NCI-H2107 treated with DMSO at 0.1 percent for 48 hours (cell line): ENCODE data around the gene ABCA3.
"Not testable (repeated sequence)": the region's sequence is repeated elsewhere in the genome, so short reads cannot be mapped to it uniquely, and the experiment has no call there.

Experiments
- DNase-seq: peaks from one replicate; lab custom pipeline; 2025; ENCODE audit not compliant: unreplicated experiment; lab: John Stamatoyannopoulos, UW

The ABCA3 gene

DNA sequence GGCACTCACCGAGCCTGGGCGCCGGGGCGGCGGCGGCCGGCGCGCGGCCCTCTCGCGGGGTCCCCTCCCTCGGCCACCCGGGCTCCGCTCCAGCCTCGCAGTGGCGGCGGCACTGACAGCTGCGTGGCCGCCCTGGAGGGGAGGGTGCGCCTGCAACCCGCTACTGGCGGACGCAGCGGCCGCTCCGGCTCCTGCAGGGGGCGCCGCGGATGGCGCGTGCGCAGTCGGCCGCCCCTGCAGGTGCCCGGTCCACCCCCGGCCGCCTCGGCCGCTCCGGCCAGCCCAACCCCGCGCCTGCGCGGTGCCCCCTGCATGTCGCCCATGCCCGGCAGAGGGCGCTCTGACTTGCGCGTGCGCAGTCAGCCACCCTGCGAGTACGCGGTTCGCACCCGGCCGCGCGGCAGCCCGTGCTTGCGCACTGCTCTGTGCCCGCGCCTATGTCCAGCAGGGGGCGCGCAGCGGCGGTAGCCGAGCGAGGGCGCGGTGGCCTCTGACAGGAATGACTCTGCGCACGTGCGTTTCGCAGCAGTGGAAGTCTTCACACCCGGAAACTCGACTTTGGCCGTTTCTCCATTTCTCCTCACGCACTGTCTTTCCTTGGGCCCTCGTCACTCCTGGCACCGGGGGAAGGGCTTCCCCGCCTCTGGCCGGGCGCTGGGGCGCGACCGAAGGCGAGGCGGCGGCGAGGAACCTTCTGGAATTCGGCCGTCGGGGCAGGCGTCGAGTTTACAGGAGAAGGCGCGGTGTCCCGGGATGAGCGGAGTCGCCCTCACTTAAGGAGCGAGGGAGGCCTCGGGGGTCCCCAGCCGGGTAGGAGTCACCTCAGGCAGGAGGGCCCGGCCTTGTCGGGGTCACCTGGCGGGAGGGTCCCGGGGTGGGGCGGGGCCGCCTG, at the start of gene ABCA3:
TSS of gene ABCA3 (minus strand) at position 165 of the 892 bp plus-strand sequence. CDS start 14,262 bp downstream, outside the sequence.
- peak; percentile 76 for DNase-seq

DNA sequence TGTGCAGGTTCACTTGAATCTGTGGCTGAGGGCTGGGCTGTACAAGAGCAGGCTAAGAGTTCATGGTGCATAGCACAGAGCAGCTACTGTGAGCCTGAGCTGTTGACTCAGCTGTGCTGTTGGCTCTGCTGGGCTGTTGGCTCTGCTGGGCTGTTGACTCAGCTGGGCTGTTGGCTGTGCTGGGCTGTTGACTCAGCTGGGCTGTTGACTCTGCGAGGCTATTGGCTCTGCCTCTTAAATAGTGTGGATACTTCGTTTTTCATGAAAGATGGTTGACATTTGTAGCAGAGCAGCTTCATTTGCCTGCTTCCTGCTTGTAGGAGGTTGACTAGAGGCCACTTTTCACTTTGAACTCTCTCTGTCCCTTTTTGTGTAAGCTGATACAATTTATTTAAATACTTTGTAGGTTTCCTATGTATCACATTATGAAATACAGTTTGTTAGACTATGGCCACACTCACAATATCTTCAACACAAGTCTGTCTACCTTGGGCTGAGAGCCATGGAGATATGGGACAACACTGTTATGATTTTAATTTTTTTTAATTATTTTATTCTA, 48.4 kb upstream of the ABCA3 start:
- DNase-seq = no peak

DNA sequence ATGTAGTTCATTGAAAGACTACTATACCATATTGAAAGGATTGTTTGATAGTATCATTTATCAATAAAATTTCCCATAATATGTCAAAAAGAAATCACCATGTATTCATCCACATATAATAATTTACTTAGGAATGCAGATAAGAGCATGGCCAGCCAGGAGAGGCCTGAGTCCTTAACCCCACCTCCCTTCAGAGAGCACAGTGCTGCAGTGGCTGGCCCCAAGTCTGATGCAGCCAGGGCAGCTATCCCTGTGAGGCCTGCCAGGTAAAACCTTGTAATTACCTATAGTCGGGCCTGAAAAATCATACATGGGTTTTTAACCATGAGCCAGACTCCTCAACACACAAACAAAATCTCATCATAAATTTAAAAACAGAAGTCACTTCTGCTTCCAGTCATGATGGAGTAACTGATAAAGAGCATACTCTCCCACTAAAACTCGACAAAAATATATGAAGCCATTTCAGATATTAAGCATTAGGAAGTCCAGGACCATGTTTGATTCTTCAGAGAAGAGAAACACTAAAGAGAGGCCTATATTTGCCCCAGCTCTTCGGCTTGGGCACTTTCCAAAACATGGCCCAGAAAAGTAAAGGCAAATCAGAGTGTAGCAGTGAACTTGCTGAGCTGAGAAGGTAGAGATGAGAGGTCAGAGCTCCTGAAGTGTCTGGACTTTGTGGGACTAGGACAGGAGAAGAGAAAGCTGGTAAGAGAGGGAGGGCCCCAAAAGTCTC, 47.8 kb upstream of the ABCA3 start:
- no peak for DNase-seq

GRCh38 chr16:2386990-2387389, 46.5 kb upstream of the ABCA3 start:
- DNase-seq = no peak

DNA sequence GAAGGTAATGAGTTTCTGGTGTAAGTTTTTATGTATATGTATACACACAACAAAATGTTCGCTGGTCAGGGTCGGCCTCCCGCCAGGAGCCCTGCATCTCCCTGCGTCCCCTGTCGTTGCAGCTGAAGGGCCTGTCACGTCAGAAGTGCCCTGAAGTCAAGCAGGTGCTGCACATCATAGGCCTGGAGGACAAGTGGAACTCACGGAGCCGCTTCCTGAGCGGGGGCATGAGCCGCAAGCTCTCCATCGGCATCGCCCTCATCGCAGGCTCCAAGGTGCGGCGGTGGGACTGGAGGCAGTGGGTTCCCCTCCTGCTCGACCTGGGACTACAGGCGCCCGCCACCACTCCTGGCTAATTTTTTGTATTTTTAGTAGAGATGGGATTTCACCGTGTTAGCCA, 45.5 kb upstream of the ABCA3 start:
- not testable (repeated sequence) for DNase-seq

DNA sequence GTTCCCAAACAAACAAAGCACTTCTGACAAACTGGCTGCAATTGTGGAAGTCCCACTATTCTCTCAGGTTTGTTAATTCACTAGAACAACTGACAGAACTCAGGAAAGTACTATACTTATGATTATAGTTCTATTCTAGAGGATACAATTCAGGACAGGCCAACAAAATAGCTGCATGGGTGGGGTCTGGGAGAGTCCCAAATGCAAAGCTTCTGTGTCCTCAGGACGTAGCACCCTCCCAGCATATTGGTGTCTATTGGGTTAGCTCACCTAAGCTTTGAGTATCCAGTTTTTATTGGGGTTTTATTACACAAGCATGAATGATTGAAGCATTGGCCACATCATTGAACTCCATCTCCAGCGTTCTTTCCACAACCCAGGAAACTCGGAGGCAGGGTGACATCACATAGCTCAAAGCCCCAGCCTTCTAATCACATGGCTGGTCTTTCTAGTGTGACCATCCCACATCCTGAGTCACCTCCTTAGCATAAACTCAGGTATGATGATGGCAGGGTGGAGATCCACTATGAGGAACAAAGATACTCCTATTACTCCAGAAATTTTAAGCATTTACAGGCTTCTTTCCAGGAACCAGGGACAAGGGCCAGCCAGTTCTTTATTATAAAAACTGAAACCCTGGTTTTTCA, 44.8 kb upstream of the ABCA3 start:
- DNase-seq = no peak

- DNase-seq = no peak
Observed at GRCh38 chr16:2384426-2384825, 43.9 kb upstream of the ABCA3 start.

GRCh38 chr16:2383501-2383900, 43.0 kb upstream of the ABCA3 start:
- no peak for DNase-seq

GRCh38 chr16:2374644-2375043, 34.1 kb upstream of the ABCA3 start:
- no peak for DNase-seq

DNA sequence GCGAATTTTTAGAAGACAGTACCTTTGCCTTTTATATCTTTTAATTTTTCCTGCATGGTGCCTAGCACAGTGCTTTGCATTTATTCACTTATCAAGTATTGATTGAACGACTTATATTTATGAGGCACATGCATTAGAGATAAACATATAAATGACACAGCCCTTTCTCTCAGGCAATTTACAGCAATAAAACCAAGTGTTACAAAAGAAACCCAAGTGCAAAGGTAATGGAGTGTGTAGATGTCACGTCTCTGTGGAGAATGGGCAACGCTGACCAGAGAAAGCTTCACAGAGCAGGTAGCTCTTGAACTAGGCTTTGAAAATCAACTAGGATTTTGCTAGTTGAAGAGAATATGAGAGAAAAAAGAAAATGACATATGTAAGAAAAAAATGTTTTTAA, 32.6 kb upstream of the ABCA3 start:
- no peak for DNase-seq

- no peak for DNase-seq
Observed at GRCh38 chr16:2372684-2373083, 32.2 kb upstream of the ABCA3 start.

DNA sequence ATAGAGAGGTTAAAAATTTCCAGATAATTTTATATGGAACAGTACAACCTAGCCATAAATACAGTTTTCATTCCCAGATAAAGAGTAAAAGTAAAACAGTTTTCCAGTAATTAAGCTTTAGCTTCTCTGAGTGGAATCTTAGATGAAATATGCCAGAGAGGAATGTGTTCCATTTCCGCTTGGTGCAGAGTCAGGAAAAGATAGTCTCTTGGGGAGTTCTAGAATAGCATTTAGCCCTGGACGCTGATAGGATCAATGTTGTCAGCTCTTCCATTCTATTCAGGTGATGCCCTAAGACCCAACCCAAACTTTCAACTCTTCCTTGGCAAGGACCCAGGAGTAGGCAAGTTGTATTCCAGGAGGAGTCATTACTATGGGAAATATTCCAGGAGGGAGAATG, 30.9 kb upstream of the ABCA3 start:
- DNase-seq = no peak

DNA sequence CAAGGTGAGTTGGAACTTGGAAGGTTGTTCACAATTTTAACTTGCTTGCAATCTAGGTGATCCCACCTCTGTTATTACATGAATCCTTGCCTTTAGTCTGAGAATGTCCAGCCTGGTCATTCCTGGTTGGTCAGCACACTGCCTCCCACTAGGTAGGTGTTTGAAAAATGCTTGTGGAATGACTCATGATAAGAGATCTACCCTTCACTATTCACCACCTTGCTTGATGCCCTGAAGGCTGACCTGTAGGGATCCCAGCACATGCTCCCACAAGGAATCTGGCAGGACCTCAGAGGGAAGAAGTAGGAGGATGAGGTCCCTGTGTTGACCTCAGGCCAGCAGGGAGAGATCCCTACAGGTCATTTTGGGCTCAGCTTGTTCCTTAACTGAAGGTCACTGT, 30.2 kb upstream of the ABCA3 start:
- DNase-seq = no peak

GRCh38 chr16:2366660-2367309, 26.3 kb upstream of the ABCA3 start:
- DNase-seq = no peak

DNA sequence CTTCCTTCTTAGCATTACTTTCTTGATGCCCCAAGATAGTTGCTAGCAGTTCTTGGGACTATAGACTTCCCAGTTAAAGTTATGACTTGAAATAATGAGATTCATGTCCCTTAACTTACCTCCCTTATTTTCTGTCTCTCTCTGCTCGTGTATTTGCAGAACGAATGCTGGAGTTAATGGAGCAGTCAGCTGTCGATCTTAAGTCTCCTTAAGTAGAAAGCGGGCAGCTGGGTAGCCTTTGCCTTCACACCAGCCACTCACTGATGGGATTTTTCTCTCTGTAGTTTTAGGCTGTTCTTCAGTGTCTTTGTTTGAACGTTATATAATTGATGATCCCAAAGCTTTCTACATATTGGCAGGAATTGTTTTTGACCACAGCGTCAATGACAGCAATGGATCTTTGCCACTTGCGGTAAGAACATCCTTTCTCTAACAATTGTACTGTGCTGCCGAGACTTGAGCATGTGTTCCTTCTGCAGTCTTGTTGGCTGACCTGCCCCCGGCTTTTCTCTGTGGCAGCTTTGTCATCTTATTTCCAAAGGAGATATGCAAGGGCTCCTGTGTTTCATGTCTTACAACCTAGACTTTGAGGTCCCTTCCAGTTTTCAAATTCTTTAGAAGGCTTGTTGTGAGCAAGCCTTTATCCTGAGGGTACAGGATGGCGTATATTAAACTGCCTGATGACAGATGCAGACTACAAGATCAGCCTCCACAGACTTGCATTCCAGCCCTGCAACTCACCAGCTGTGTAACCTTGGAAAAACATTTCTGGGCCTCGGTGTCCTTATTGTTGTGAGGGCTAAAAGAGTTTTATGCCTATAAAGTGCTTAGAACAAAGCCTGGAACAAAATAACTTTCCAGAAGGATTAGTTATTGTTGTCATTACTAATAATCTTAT, 25.1 kb upstream of the ABCA3 start:
- no peak for DNase-seq

GRCh38 chr16:2364638-2365210, 24.2 kb upstream of the ABCA3 start:
- DNase-seq = no peak

GRCh38 chr16:2362218-2362617, 21.7 kb upstream of the ABCA3 start:
- DNase-seq = no peak

- no peak for DNase-seq
Observed at GRCh38 chr16:2361129-2361528, 20.6 kb upstream of the ABCA3 start.

DNA sequence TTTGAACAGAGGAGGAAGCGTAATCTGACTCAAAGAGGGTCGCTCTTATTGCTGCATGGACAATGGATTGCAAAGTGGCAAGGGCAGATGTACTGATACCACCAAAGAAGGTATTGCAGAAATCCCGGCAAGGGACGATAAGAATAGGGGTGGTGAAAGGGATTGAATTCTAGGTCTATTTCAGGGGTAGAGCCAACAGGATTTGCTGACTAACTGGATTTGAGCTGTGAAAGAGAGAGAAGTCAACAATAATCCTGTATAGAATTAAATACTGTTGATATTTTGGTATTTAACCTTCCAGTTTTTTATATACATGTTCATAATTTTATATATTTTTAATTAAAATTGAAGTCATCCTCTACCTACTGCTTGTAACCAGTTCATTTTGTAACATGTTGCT, 19.4 kb upstream of the ABCA3 start:
- DNase-seq = no peak

DNA sequence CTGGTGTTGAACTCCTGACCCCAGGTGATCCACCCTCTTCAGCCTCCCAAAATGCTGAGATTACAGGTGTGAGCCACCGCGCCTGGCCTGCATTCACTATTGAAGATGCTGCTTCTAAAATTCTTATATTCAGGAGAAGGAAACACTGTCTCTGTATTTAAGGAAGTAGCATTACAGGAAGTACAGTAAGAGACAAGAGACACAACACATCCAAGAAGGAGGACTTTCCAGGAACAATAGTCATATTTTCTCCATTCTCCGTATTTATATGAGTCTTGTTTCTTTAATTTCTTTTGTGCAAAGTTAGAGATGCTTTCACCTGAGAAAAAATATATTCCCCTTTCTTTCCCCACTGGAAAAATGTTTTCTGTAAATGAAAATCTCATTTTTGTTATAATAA, 18.3 kb upstream of the ABCA3 start:
- DNase-seq = no peak
